A549 (cell line): ENCODE data around the gene SLC25A17.

Source experiments
- CEBPB ChIP-seq, 2 experiments: fragments of >200 bp in 1 of 2; sonication (Bioruptor Twin) in 1 of 2; formaldehyde crosslinking in 1 of 2; IDR thresholded peaks; 2 replicates each; pipeline ENCODE4 v1.6.1; 2012 to 2016
- CTCF ChIP-seq: fragments of >200 bp; sonication (Bioruptor Twin); formaldehyde crosslinking; IDR thresholded peaks from 3 replicates; pipeline ENCODE4 v1.5.1; 2016
- MAFK ChIP-seq: fragments of 450-650 bp; IDR thresholded peaks from 2 replicates; pipeline ENCODE4 v1.6.1; 2014; ENCODE audit not compliant: partially characterized antibody
- RAD21 ChIP-seq, 2 experiments: fragments of >200 bp in 1 of 2; sonication (Bioruptor Twin) in 1 of 2; formaldehyde crosslinking in 1 of 2; IDR thresholded peaks in 1 of 2; conservative IDR thresholded peaks in 1 of 2; 2 replicates in 1 of 2; 3 replicates in 1 of 2; pipeline ENCODE4 v1.6.1; 2012 to 2018; ENCODE audit warnings: inconsistent platforms in 1 of 2
- REST ChIP-seq: fragments of 200-600 bp; sonication (generic); IDR thresholded peaks from 2 replicates; pipeline ENCODE4 v1.6.1; 2016; ENCODE audit warnings: antibody characterized with exemption, mild to moderate bottlenecking, moderate library complexity

GRCh38 chr22:40819599-40820140 is 524 bp upstream of the SLC25A17 start:
- 0 out of 4 replicates have a peak, but pooled peaks of 1 of the 2 experiments have one; percentile 24 for TF ChIP-seq CEBPB (IDR thresholded peaks at IDR 0.05)
- no peak for TF ChIP-seq MAFK
- no peak for TF ChIP-seq CTCF
- no peak for TF ChIP-seq RAD21 (conservative IDR thresholded peaks at IDR 0.05 in 1 of 2, IDR thresholded peaks at IDR 0.05 in 1 of 2)
- TF ChIP-seq REST, result no peak
